ENCODE measurements around the gene ABCA2.

GRCh38 chr9:137021979-137022661 lies 5.9 kb downstream of the ABCA2 start:
- TF ChIP-seq RFX5 (IDR thresholded peaks at IDR 0.05; ENCODE audit: low read depth, low read length) (no peak), POLR2A (conservative IDR thresholded peaks at IDR 0.05) (no peak), CHD1 (IDR thresholded peaks at IDR 0.05; ENCODE audit: low read length) (no peak), SMAD3 (CRISPR knock-in tag; conservative IDR thresholded peaks at IDR 0.05) (no peak), ZNF518B (CRISPR knock-in tag; IDR thresholded peaks at IDR 0.05) (no peak), EZH2 (IDR thresholded peaks at IDR 0.05; ENCODE audit: borderline replicate concordance, low read depth, low read length) (no peak), HCFC1 (IDR thresholded peaks at IDR 0.05; ENCODE audit: low read depth, low read length) (no peak), ZNF175 (CRISPR knock-in tag; IDR thresholded peaks at IDR 0.05; ENCODE audit: low read depth) (no peak), ZKSCAN1 (IDR thresholded peaks at IDR 0.05; ENCODE audit: low read depth, low read length) (0 out of 2 replicates have a peak, but pooled peaks have one; percentile 26), PTRF (tag; IDR thresholded peaks at IDR 0.05) (no peak), NFIC (IDR thresholded peaks at IDR 0.05) (0 out of 2 replicates have a peak, but pooled peaks have one; percentile 15), ZNF507 (tag; conservative IDR thresholded peaks at IDR 0.05) (no peak), CTCF (IDR thresholded peaks at IDR 0.05 in 2 of 3, conservative IDR thresholded peaks at IDR 0.05 in 1 of 3; ENCODE audit: insufficient read depth in 2 of 3, low read depth in 1 of 3, low read length in 3 of 3) (no peak), ZBED1 (IDR thresholded peaks at IDR 0.05) (no peak)
